ENCODE results near the gene KDM5A. TPM values are rescaled to one million over a fixed set of nuclear protein-coding genes. Genes with fewer than 3 reads are reported as not detected.

KDM5A gene
- total RNA-seq, 1 donor from 2014 or later, result 32.4 TPM

- Histone ChIP-seq H3K27me3 (no peaks in the 10 kb centered on the region), H3K9me3 (no peaks in the 10 kb centered on the region), H3K36me3 (peaks cover 65 to 82% of the 10 kb centered on the region in 2 donors), H3K27ac (no peak overlapping the region), H3K4me1 (no peaks in the 10 kb centered on the region), H3K4me3 (no peak overlapping the region)
- DNase-seq (ENCODE audit: low spot score in 2 of 2), result no peak
- TF ChIP-seq CTCF (IDR thresholded peaks at IDR 0.05), result no peak
- intact Hi-C loops (cut with DNase I), result no loop called here
Measured at GRCh38 chr12:295132-295531, 94.0 kb downstream of the KDM5A start.

GRCh38 chr12:293199-293598, 95.9 kb downstream of the KDM5A start:
- TF ChIP-seq CTCF (IDR thresholded peaks at IDR 0.05), result no peak
- no peak overlapping the region for H3K27ac ChIP-seq
- no peaks in the 10 kb centered on the region for H3K4me1 ChIP-seq
- no peak for DNase-seq (ENCODE audit: low spot score in 2 of 2)
- H3K36me3 ChIP-seq, result peaks cover 57 to 71% of the 10 kb centered on the region in 2 donors
- H3K9me3 ChIP-seq, result no peaks in the 10 kb centered on the region
- H3K27me3 ChIP-seq, result no peaks in the 10 kb centered on the region
- no peak overlapping the region for H3K4me3 ChIP-seq
- intact Hi-C loops (cut with DNase I), result no loop called here

- TF ChIP-seq CTCF (IDR thresholded peaks at IDR 0.05), result no peak
- no peaks in the 10 kb centered on the region for H3K9me3 ChIP-seq
- H3K4me1 ChIP-seq, result no peaks in the 10 kb centered on the region
- intact Hi-C loops (cut with DNase I), result no loop called here
- no peak overlapping the region for H3K27ac ChIP-seq
- no peak overlapping the region for H3K4me3 ChIP-seq
- no peaks in the 10 kb centered on the region for H3K27me3 ChIP-seq
- no peak for DNase-seq (ENCODE audit: low spot score in 2 of 2)
- peaks cover 48 to 61% of the 10 kb centered on the region in 2 donors for H3K36me3 ChIP-seq
Measured at GRCh38 chr12:292186-292585, 96.9 kb downstream of the KDM5A start.

GRCh38 chr12:291153-291723, 97.9 kb downstream of the KDM5A start:
- intact Hi-C loops (cut with DNase I), result no loop called here
- Histone ChIP-seq H3K4me1 (no peaks in the 10 kb centered on the region), H3K27me3 (no peaks in the 10 kb centered on the region), H3K4me3 (no peak overlapping the region), H3K27ac (no peak overlapping the region), H3K36me3 (peaks cover 48 to 52% of the 10 kb centered on the region in 2 donors), H3K9me3 (no peaks in the 10 kb centered on the region)
- no peak for TF ChIP-seq CTCF (IDR thresholded peaks at IDR 0.05)
- no peak for DNase-seq (ENCODE audit: low spot score in 2 of 2)

- no peak for DNase-seq (ENCODE audit: low spot score in 2 of 2)
- intact Hi-C loops (cut with DNase I), result no loop called here
- H3K4me3 ChIP-seq, result no peak overlapping the region
- TF ChIP-seq CTCF (IDR thresholded peaks at IDR 0.05), result no peak
- H3K27me3 ChIP-seq, result no peaks in the 10 kb centered on the region
- no peaks in the 10 kb centered on the region for H3K9me3 ChIP-seq
- no peaks in the 10 kb centered on the region for H3K4me1 ChIP-seq
- H3K27ac ChIP-seq, result no peak overlapping the region
- peaks cover 53 to 55% of the 10 kb centered on the region in 2 donors for H3K36me3 ChIP-seq
Measured at GRCh38 chr12:288687-289086, 100.4 kb downstream of the KDM5A start.
